Endothelial cell of umbilical vein (primary cell): ENCODE results near the gene ARSD. TPM values are rescaled to one million over a fixed set of nuclear protein-coding genes. Genes with fewer than 3 reads are reported as not detected.

Experiments
- BruUV-seq: library from RNA; stranded (reverse); fragments of 400-500 nt; replicated peaks from 2 replicates; lab custom pipeline; 2021; lab: Mats Ljungman, UMichigan
- CTCF ChIA-PET: fragments of 300-600, 350-600 bp; sonication (Branson Sonifier 250); formaldehyde crosslinking; loops from one replicate; lab custom pipeline; 2021; ENCODE audit warnings: antibody characterized with exemption, inconsistent platforms; lab: Charles Lee
- POLR2A ChIA-PET: fragments of 300-600, 350-600 bp; sonication (Branson Sonifier 250); formaldehyde crosslinking; loops from one replicate; lab custom pipeline; 2021; ENCODE audit warnings: antibody characterized with exemption, inconsistent platforms; lab: Charles Lee
- DNase-seq: peaks from one replicate; pipeline ENCODE4 v3.0.0-alpha.2; 2011; ENCODE audit warnings: low read depth, low spot score
- FAIRE-seq: peaks from 2 replicates; lab custom pipeline; 2011; peaks lifted over from hg19 to GRCh38; lab: Jason Lieb, UNC
- H2AFZ ChIP-seq: 2 replicates; pipeline ENCODE4 v1.6.0; 2012; ENCODE audit warnings: low read depth, low read length, control low read depth, inconsistent platforms
- H3K27ac ChIP-seq: 2 replicates; pipeline ENCODE4 v1.5.1; 2011; ENCODE audit warnings: low read depth, mild to moderate bottlenecking, control low read depth, low read length, moderate library complexity; ENCODE audit not compliant: insufficient read depth
- H3K27me3 ChIP-seq, 2 experiments: 2 replicates each; pipeline versions ENCODE4 v1.6.0 to v1.6.1; 2011; ENCODE audit warnings: low read length in 2 of 2, mixed read lengths in 1 of 2; ENCODE audit not compliant: control insufficient read depth in 2 of 2, insufficient read depth in 2 of 2
- H3K36me3 ChIP-seq, 2 experiments: 2 replicates in 1 of 2; 3 replicates in 1 of 2; pipeline ENCODE4 v1.5.1; 2011; ENCODE audit warnings: low read length in 2 of 2, mild to moderate bottlenecking in 1 of 2, moderate library complexity in 1 of 2; ENCODE audit not compliant: control insufficient read depth in 2 of 2, insufficient read depth in 2 of 2; ENCODE audit errors: extremely low read depth in 1 of 2
- H3K4me1 ChIP-seq: 3 replicates; pipeline ENCODE4 v1.5.1; 2011; ENCODE audit warnings: mild to moderate bottlenecking, low read length; ENCODE audit not compliant: control insufficient read depth, insufficient read depth; ENCODE audit errors: extremely low read depth
- H3K4me2 ChIP-seq: 2 replicates; pipeline ENCODE4 v1.6.1; 2011; ENCODE audit warnings: low read length, control low read depth, mixed read lengths; ENCODE audit not compliant: insufficient read depth
- H3K4me3 ChIP-seq, 3 experiments: fragments of 200-600 bp in 1 of 3; sonication (generic), shearing (Covaris generic) in 1 of 3; replicated peaks in 1 of 3; 2 replicates each; pipeline ENCODE4 v1.5.1; 2011 to 2016; ENCODE audit warnings: control low read depth in 3 of 3, low read length in 3 of 3, mild to moderate bottlenecking in 2 of 3, inconsistent platforms in 1 of 3, low read depth in 1 of 3, moderate library complexity in 1 of 3; ENCODE audit not compliant: insufficient read depth in 1 of 3
- H3K79me2 ChIP-seq: 2 replicates; pipeline ENCODE4 v1.6.0; 2012; ENCODE audit warnings: low read length, inconsistent platforms; ENCODE audit not compliant: control insufficient read depth, insufficient read depth
- H3K9ac ChIP-seq: replicated peaks from 2 replicates; pipeline ENCODE3; 2011; ENCODE audit warnings: low read length, control low read depth; ENCODE audit not compliant: insufficient read depth; ENCODE audit errors: extremely low read depth
- H3K9me1 ChIP-seq: replicated peaks from 3 replicates; pipeline ENCODE4 v1.6.0; 2011; ENCODE audit warnings: mild to moderate bottlenecking, low read length; ENCODE audit not compliant: control insufficient read depth, insufficient read depth; ENCODE audit errors: extremely low read depth
- H3K9me3 ChIP-seq: replicated peaks from 2 replicates; pipeline ENCODE4 v1.5.1; 2012; ENCODE audit warnings: low read length, inconsistent platforms; ENCODE audit not compliant: control insufficient read depth, insufficient read depth
- H4K20me1 ChIP-seq: replicated peaks from 2 replicates; pipeline ENCODE3; 2011; ENCODE audit warnings: mild to moderate bottlenecking, low read length; ENCODE audit not compliant: control insufficient read depth, insufficient read depth; ENCODE audit errors: extremely low read depth
- CTCF ChIP-seq, 2 donors: IDR thresholded peaks; 1 replicate in 1 of 2; 2 replicates in 1 of 2; pipeline ENCODE4 v1.5.1; 2011; ENCODE audit warnings: low read length in 2 of 2, mild to moderate bottlenecking in 2 of 2, moderate library complexity in 2 of 2, control low read depth in 1 of 2, inconsistent platforms in 1 of 2, low read depth in 1 of 2; ENCODE audit not compliant: insufficient read depth in 1 of 2; ENCODE audit errors: extremely low read depth in 1 of 2
- EZH2 ChIP-seq: IDR thresholded peaks from 2 replicates; pipeline ENCODE4 v1.6.1; 2012; ENCODE audit warnings: borderline replicate concordance, low read depth, mild to moderate bottlenecking, moderate library complexity, low read length, inconsistent platforms; ENCODE audit not compliant: severe bottlenecking
- FOS ChIP-seq: IDR thresholded peaks from 2 replicates; pipeline ENCODE4 v1.6.1; 2011; ENCODE audit warnings: mild to moderate bottlenecking, low read length, moderate library complexity, borderline replicate concordance; ENCODE audit not compliant: insufficient read depth
- GATA2 ChIP-seq: IDR thresholded peaks from 2 replicates; pipeline ENCODE4 v1.7.0; 2011; ENCODE audit warnings: low read depth, mild to moderate bottlenecking, moderate library complexity, mixed read lengths, low read length; ENCODE audit not compliant: insufficient read length, insufficient read depth
- JUN ChIP-seq: IDR thresholded peaks from 2 replicates; pipeline ENCODE4 v1.6.1; 2011; ENCODE audit warnings: borderline replicate concordance, low read depth; ENCODE audit not compliant: insufficient read length, insufficient read depth
- MYC ChIP-seq: IDR thresholded peaks from one replicate; pipeline ENCODE4 v1.6.1; 2011; ENCODE audit warnings: mild to moderate bottlenecking, low read depth, low read length
- POLR2A ChIP-seq: IDR thresholded peaks from 2 replicates; pipeline ENCODE4 v1.6.1; 2012; ENCODE audit warnings: low read depth, mild to moderate bottlenecking, control low read depth, low read length
- POLR2AphosphoS5 ChIP-seq: IDR thresholded peaks from 2 replicates; pipeline ENCODE4 v1.6.1; 2012; ENCODE audit warnings: low read depth, mild to moderate bottlenecking, control low read depth, low read length, moderate library complexity; ENCODE audit not compliant: insufficient read depth
- dilution Hi-C: fragments of 300-500 bp; cut with MboI; formaldehyde crosslinking; loops from one replicate; pipeline ENCODE4 v1.15.0; 2019; ENCODE audit warnings: low sequenced_read_pairs; ENCODE audit not compliant: extremely low pct_ligation_motif_present
- intact Hi-C: fragments of 100-400 bp; cut with micrococcal nuclease; formaldehyde crosslinking; loops from one replicate; pipeline ENCODE4 v1.10.0; 2022
- polyA plus RNA-seq, 4 experiments: library from polyadenylated mRNA; depleted of rRNA in 3 of 4; stranded (reverse) in 3 of 4; unstranded in 1 of 4; fragments of >200 nt; gene quantifications; 2 replicates each; pipeline versions ENCODE4 v1.2.1 to v1.2.3, GENCODE V29; 2011 to 2012; ENCODE audit warnings: missing spikeins in 1 of 4
- total RNA-seq: library from RNA; stranded (reverse); gene quantifications from 2 replicates; pipeline ENCODE4 v1.2.3, GENCODE V29; 2021
- TF ChIP-seq, protein P1 (sequence below): IDR thresholded peaks from 2 replicates; pipeline ENCODE4 v1.6.1; 2011; ENCODE audit not compliant: insufficient read depth, insufficient read length

ARSD gene
- total and polyA plus RNA-seq, 2 donors (not counting 3 experiments of a cell fraction or from before 2014, with no cell fraction given), result 15.5 to 18.6 TPM

DNA sequence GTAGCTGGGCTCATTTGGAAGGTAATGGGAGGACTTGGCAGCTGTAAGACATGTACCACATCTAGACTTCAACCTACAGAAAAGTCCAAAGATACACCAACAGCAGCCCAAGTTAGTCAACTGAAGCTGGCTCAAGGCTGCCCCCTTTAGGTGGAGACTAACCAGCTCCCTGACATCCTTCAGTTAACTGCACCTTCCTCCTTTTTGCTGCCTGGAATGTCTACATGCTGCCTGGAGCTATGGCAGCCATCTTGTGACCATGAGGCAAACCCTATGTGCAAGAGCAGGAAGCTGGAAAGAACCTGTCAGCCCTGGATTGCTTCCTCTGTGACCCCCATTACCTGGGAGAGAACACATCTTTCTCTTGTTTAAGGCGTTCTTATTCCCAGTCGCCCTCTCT lies 25.8 kb downstream of the ARSD start:
- no peak for FAIRE-seq
- Histone ChIP-seq H3K9me3 (no peaks in the 10 kb centered on the region), H3K4me1 (no peaks in the 10 kb centered on the region), H3K36me3 (no peaks in the 10 kb centered on the region), H3K27ac (no peak overlapping the region), H3K4me2 (no peak overlapping the region), H3K4me3 (no peak overlapping the region), H2AFZ (no peak overlapping the region), H3K9me1 (no peaks in the 10 kb centered on the region), H4K20me1 (no peaks in the 10 kb centered on the region), H3K79me2 (no peaks in the 10 kb centered on the region), H3K9ac (no peak overlapping the region), H3K27me3 (no peaks in the 10 kb centered on the region)
- ChIA-PET POLR2A (no interaction called here), CTCF (no interaction called here)
- dilution Hi-C loops, result no loop called here
- TF ChIP-seq EZH2 (no peak), POLR2AphosphoS5 (no peak), POLR2A (no peak), CTCF (IDR thresholded peaks at IDR 0.05; ENCODE audit: extremely low read depth in 1 of 2, insufficient read depth in 1 of 2, low read depth in 1 of 2, low read length in 2 of 2) (no peak), GATA2 (no peak), FOS (no peak), MYC (no peak), JUN (no peak)
- TF ChIP-seq, protein P1, sequence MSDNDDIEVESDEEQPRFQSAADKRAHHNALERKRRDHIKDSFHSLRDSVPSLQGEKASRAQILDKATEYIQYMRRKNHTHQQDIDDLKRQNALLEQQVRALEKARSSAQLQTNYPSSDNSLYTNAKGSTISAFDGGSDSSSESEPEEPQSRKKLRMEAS, result no peak
- DNase-seq, result no peak
- intact Hi-C loops, result no loop called here
- no TSS peak for BruUV-seq
